HG03103 (cell line): ENCODE results near the gene EBF4.

Experiments
- ATAC-seq: cut with Tn5 transposase; IDR thresholded peaks from one replicate; pipeline ENCODE4 v1.9.1; 2021; ENCODE audit warnings: low read depth; ENCODE audit not compliant: unreplicated experiment

EBF4 gene

DNA sequence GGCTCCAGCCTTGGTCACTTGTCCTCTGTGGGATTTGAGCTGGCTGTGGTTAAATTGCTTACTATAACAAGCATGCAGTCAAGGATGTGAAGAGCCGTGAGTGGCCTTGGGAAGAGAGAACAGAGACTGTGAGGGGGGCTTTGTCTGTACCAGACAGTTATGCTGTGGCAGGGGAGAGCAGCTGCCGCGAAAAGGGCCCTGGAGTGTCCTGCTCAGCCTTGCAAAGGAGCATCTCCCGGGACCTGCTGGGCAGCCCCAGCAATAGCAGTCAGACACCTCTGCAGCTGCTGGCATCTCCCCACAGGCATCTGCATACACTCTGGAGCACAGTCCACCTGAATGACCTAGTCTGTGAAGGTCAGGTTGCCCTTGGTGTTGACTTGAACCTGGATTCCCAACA lies 6.3 kb downstream of the EBF4 start:
- no peak for ATAC-seq

GRCh38 chr20:2699775-2700413 lies 7.3 kb downstream of the EBF4 start:
- ATAC-seq = no peak

DNA sequence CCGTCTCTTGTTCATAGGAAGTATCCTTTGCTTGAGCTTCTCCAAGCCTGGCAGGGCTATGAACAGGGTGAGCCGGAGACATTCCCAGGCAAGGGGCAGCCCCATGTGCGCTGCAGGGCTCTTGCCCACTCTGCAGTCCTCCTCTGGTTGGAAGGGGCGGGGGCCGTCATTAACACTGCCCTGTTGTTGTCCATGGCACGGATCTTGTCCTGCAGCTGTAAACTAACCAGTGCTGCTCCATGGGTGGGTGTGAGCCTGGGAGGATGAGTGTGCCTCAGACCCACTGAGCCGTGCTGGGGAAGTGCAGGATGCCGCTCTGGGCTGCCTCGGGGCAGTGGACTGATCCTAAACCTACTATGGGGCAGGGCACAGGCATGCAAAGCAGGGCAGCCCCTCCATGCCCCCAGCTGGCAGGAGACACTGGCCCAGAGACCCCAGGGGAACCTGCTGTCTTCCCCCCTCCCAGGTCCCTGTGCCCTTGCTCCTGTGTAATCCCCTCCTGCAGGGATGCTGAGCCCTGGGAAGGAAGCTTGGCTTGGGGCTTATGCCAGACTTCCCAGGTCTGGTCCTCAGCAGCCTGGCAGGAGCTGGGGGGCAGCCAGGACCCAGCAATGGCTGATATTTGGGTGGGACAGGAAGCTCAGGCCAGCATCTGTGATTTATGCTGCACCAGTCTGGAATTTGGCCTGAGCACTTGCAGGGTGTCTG lies 8.5 kb downstream of the EBF4 start:
- ATAC-seq = no peak

- ATAC-seq = no peak
Observed at GRCh38 chr20:2701671-2702081, 9.1 kb downstream of the EBF4 start.

GRCh38 chr20:2703716-2704475 lies 11.3 kb downstream of the EBF4 start:
- no peak for ATAC-seq

DNA sequence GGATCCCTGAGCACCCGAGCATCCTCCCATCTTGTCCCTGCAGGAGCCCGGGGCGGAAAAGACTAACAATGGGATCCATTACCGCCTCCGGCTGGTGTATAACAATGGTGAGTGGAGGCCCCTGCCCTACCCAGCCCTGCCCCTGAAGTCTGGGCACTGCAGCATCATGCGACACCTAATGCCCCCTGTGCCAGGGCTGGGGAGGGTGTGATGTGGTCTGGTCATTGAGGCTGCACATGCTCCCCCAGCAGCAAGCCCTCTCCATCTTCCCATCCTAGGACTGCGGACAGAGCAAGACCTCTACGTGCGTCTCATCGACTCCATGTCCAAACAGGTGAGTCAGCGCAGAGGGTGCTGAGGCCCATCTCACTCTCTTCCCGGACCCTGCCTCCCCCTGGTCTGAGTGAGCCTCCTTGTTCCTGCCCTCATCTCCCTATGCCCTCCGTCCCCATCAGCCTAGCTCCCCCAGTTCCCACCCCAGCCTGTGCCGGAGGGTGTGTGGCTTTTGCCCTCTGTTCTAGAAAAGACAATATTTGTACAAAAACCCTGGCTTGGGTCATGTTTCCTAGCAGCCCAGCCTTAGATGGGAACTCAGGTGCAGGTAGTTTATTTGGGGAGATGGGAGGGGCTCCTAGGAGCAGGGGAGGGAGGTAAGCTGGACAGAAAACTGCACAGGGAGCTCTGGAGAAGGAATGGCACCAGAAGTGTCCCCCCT lies 13.5 kb downstream of the EBF4 start:
- no peak for ATAC-seq

GRCh38 chr20:2706688-2707352 lies 14.2 kb downstream of the EBF4 start:
- ATAC-seq = no peak

- no peak for ATAC-seq
Observed at GRCh38 chr20:2707353-2708072, 14.9 kb downstream of the EBF4 start.

DNA sequence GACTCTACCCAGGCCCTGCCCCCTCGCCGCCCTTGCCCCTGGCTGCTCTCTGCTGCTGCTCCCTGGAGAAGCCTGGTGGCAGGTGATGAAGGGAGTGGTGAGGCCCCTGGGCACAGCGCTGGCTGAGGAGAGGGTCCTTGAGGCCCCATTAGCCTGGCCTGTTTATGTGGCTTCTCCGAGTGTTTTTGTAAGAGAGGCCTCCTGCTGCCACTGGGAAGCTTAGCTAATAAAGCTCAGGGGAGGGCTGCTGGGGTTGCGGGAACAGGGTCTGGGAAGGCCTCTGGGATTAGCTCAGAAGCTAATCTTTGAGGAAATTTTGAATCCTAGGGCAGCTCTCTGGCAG lies 15.5 kb downstream of the EBF4 start:
- ATAC-seq = no peak

DNA sequence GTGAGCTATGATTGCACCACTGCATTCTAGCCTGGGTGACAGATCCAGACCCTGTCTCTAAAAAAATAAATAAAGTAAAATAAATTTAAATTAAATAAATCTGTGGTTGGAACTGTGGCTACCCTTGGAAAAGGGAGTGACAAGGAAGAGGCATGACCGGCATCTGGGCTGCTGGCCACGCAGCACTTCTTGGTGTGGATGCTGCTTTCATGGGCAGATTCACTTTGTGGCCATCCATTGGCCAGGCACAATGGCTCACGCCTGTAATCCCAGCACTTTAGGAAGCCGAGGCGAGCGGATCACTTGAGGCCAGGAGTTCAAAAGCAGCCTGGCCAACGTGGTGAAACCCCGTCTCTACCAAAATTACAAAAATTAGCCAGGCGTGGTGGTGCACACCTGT lies 16.1 kb downstream of the EBF4 start:
- ATAC-seq = no peak

- ATAC-seq = no peak
Observed at GRCh38 chr20:2709205-2709981, 16.8 kb downstream of the EBF4 start.

DNA sequence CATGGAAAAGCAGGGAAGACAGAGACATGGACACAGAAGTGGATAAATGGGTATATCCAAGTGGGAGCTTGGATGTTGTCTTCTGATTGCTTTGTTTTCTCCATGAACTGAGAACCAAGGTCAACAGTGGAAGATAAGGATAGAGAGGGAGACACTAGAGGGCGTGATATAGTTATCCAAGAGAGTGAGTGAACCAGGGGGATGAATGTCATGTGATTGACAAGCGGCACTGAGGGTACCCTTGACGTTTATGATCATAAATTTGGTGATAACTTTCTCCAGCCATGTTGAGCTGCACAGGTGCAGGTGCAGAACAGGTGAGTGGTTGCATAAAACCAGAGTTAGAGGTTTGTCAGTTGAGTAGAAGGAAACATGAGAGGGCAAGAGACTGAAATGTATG lies 20.7 kb downstream of the EBF4 start:
- ATAC-seq = no peak

DNA sequence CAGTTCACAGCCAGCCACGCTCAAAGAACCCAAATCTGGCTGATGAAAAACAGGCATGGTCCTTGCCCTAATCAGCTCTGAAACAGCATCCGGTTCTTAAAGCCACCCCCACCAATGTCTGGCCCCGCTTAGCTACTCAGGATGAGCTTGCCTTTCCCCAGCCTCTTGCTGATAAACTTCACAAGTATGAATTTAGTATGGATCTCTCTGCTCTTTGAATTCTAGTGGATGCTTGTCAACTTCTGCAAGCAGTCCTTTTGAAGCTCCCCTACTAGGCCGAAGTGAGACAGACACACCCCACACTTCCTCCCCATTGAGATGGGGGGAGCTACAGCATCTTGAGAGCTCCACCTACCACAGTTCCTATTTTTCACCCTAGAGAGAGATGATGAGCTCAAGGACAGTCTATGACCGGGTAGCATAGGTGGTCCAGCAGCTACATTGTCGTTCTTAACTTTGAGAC lies 36.7 kb downstream of the EBF4 start:
- ATAC-seq = no peak

GRCh38 chr20:2729791-2730190 lies 37.2 kb downstream of the EBF4 start:
- no peak for ATAC-seq

- ATAC-seq = no peak
Observed at GRCh38 chr20:2734899-2735298, 42.3 kb downstream of the EBF4 start.

DNA sequence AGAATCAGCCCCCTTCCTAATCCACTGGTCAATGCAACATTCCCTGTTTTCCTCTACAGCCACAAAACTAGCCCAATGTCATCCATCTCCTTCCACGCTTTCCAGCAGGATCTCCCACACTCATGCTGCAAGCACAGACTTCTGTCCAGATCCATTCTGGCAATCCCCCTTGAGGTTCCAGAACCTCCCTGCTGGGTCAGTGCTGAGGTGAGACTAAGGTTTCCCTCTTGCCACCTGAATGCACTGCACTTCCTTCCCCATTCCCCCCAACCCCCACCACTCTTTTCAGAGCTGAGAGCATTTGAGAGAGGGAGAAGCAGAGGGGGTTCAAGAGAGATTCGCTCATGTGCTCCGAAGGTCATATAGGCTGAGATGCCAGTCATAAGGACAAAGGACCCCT lies 43.9 kb downstream of the EBF4 start:
- no peak for ATAC-seq

- no peak for ATAC-seq
Observed at GRCh38 chr20:2738331-2739041, 45.9 kb downstream of the EBF4 start.

GRCh38 chr20:2739042-2739398 lies 46.4 kb downstream of the EBF4 start:
- ATAC-seq = no peak

DNA sequence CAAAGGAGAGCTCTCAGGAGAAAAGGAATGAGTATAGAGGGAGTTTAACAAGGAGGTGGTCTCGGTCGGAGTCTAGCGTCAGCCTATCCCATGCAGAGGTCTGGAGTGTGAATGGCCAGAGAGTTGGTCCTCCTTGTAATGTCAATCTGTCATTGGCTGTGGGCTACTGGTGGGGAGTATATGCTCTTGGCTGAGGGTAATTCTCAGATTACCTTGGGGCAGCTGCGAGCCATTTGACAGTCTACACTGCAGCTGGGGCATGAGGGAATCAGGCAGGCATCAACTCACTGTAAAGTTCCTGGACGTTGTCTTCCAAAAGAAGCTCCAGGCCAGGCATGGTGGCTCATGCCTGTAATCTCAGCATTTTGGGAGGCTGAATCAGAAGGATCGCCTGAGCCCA lies 48.1 kb downstream of the EBF4 start:
- no peak for ATAC-seq
